PFSK-1 (cell line): ENCODE measurements around the gene SFTPA1.

Source experiments
- POLR2AphosphoS5 ChIP-seq: IDR thresholded peaks from 2 replicates; pipeline ENCODE4 v1.6.1; 2012; ENCODE audit warnings: low read depth, mild to moderate bottlenecking, control low read depth, low read length, moderate library complexity
- REST ChIP-seq, 2 experiments: IDR thresholded peaks; 2 replicates each; pipeline versions ENCODE4 v1.6.1 to v1.8.0; 2011 to 2012; ENCODE audit warnings: low read depth in 2 of 2, low read length in 2 of 2, control low read depth in 1 of 2, inconsistent platforms in 1 of 2, mild to moderate bottlenecking in 1 of 2, moderate library complexity in 1 of 2; ENCODE audit not compliant: insufficient read depth in 1 of 2
- TAF1 ChIP-seq: IDR thresholded peaks from 2 replicates; pipeline ENCODE4 v1.6.1; 2012; ENCODE audit warnings: low read length, control low read depth, borderline replicate concordance; ENCODE audit not compliant: insufficient read depth

- no peak for TF ChIP-seq POLR2AphosphoS5
- TF ChIP-seq TAF1: no peak
- TF ChIP-seq REST (IDR thresholded peaks at IDR 0.05; ENCODE audit: insufficient read depth in 1 of 2, low read depth in 2 of 2, low read length in 2 of 2): no peak
Measured at GRCh38 chr10:79615577-79615976, 4.8 kb downstream of the SFTPA1 start.
